ENCODE data around the gene CASP4.
"Not testable (repeated sequence)": the region's sequence is repeated elsewhere in the genome, so short reads cannot be mapped to it uniquely, and the experiment has no call there.

CASP4 gene

GRCh38 chr11:104968355-104968855, at the start of gene CASP4:
Gene CASP4 (minus strand): TSS chr11:104968574. CDS start chr11:104968525, 49 bp downstream.
- peaks cover 9% of the 10 kb centered on the region for H3K36me3 Mint-ChIP-seq

GRCh38 chr11:105007463-105007862, 39.1 kb upstream of the CASP4 start:
- no peaks in the 10 kb centered on the region for H3K36me3 Mint-ChIP-seq
- no peak overlapping the region for H3K27ac Mint-ChIP-seq
- no peak overlapping the region for H3K4me3 Mint-ChIP-seq
- no peaks in the 10 kb centered on the region for H3K4me1 Mint-ChIP-seq
- ATAC-seq (no peak), DNase-seq (ENCODE audit: low spot score in 2 of 2) (no peak)
- no peaks in the 10 kb centered on the region for H3K9me3 Mint-ChIP-seq

More at GRCh38 chr11:104968355-104968855, at the start of gene CASP4:
- ATAC-seq (peak; percentile 57), DNase-seq (ENCODE audit: low spot score in 2 of 2) (peak in 1 of 2 donors; percentile 52)
- Mint-ChIP-seq H3K27ac (peak within 1 kb of the TSS; percentile 96), H3K4me3 (peak within 1 kb of the TSS; percentile 88), H3K9me3 (peaks cover 7% of the 10 kb centered on the region), H3K4me1 (peaks cover 67% of the 10 kb centered on the region)

GRCh38 chr11:105005451-105005845, 37.1 kb upstream of the CASP4 start:
- no peak overlapping the region for H3K27ac Mint-ChIP-seq
- H3K9me3 Mint-ChIP-seq, result no peaks in the 10 kb centered on the region
- no peaks in the 10 kb centered on the region for H3K36me3 Mint-ChIP-seq
- DNase-seq (ENCODE audit: low spot score in 2 of 2) (no peak), ATAC-seq (no peak)
- H3K4me1 Mint-ChIP-seq, result peaks cover 8% of the 10 kb centered on the region
- no peak overlapping the region for H3K4me3 Mint-ChIP-seq

GRCh38 chr11:105004021-105004420, 35.6 kb upstream of the CASP4 start:
- Mint-ChIP-seq H3K4me1 (peaks cover 9% of the 10 kb centered on the region), H3K27ac (no peak overlapping the region), H3K9me3 (no peaks in the 10 kb centered on the region), H3K4me3 (no peak overlapping the region), H3K36me3 (no peaks in the 10 kb centered on the region)
- ATAC-seq (no peak), DNase-seq (ENCODE audit: low spot score in 2 of 2) (no peak)

GRCh38 chr11:105003151-105003550, 34.8 kb upstream of the CASP4 start:
- Mint-ChIP-seq H3K4me3 (no peak overlapping the region), H3K36me3 (no peaks in the 10 kb centered on the region), H3K27ac (no peak overlapping the region), H3K4me1 (peaks cover 9% of the 10 kb centered on the region), H3K9me3 (no peaks in the 10 kb centered on the region)
- ATAC-seq, result no peak
- DNase-seq (ENCODE audit: low spot score in 2 of 2), result no peak

GRCh38 chr11:105000797-105001196, 32.4 kb upstream of the CASP4 start:
- H3K27ac Mint-ChIP-seq, result no peak overlapping the region
- H3K9me3 Mint-ChIP-seq, result no peaks in the 10 kb centered on the region
- ATAC-seq, result peak; percentile 89
- no peak overlapping the region for H3K4me3 Mint-ChIP-seq
- peak; percentile 51 to 69 for DNase-seq (ENCODE audit: low spot score in 2 of 2)
- H3K4me1 Mint-ChIP-seq, result peaks cover 9% of the 10 kb centered on the region
- H3K36me3 Mint-ChIP-seq, result no peaks in the 10 kb centered on the region

- Mint-ChIP-seq H3K27ac (no peak overlapping the region), H3K9me3 (no peaks in the 10 kb centered on the region), H3K4me3 (no peak overlapping the region), H3K36me3 (no peaks in the 10 kb centered on the region), H3K4me1 (peaks cover 9% of the 10 kb centered on the region)
- DNase-seq (ENCODE audit: low spot score in 2 of 2) (no peak), ATAC-seq (no peak)
These were observed 31.8 kb upstream of the CASP4 start for GRCh38 chr11:105000167-105000566.

GRCh38 chr11:104999721-105000120, 31.3 kb upstream of the CASP4 start:
- ATAC-seq (no peak), DNase-seq (ENCODE audit: low spot score in 2 of 2) (no peak)
- Mint-ChIP-seq H3K36me3 (no peaks in the 10 kb centered on the region), H3K27ac (no peak overlapping the region), H3K4me3 (no peak overlapping the region), H3K4me1 (peaks cover 9% of the 10 kb centered on the region), H3K9me3 (no peaks in the 10 kb centered on the region)

- DNase-seq (ENCODE audit: low spot score in 2 of 2) (no peak), ATAC-seq (no peak)
- Mint-ChIP-seq H3K4me1 (peaks cover 9% of the 10 kb centered on the region), H3K9me3 (no peaks in the 10 kb centered on the region), H3K36me3 (no peaks in the 10 kb centered on the region), H3K27ac (no peak overlapping the region), H3K4me3 (no peak overlapping the region)
These were observed 28.9 kb upstream of the CASP4 start for GRCh38 chr11:104997288-104997687.

- Mint-ChIP-seq H3K4me3 (no peak overlapping the region), H3K4me1 (no peaks in the 10 kb centered on the region), H3K27ac (no peak overlapping the region), H3K9me3 (no peaks in the 10 kb centered on the region), H3K36me3 (no peaks in the 10 kb centered on the region)
- DNase-seq (ENCODE audit: low spot score in 2 of 2), result no peak
- ATAC-seq, result no peak
These were observed 26.6 kb upstream of the CASP4 start for GRCh38 chr11:104995001-104995408.

- ATAC-seq, result no peak
- Mint-ChIP-seq H3K9me3 (peaks cover 4% of the 10 kb centered on the region), H3K4me3 (no peak overlapping the region), H3K4me1 (no peaks in the 10 kb centered on the region), H3K36me3 (no peaks in the 10 kb centered on the region), H3K27ac (no peak overlapping the region)
- no peak for DNase-seq (ENCODE audit: low spot score in 2 of 2)
These were observed 24.4 kb upstream of the CASP4 start for GRCh38 chr11:104992781-104993180.

GRCh38 chr11:104991994-104992393, 23.6 kb upstream of the CASP4 start:
- Mint-ChIP-seq H3K9me3 (peaks cover 7% of the 10 kb centered on the region), H3K4me3 (no peak overlapping the region), H3K36me3 (no peaks in the 10 kb centered on the region), H3K4me1 (no peaks in the 10 kb centered on the region), H3K27ac (no peak overlapping the region)
- ATAC-seq (no peak), DNase-seq (ENCODE audit: low spot score in 2 of 2) (no peak)

GRCh38 chr11:104984808-104985207, 16.4 kb upstream of the CASP4 start:
- Mint-ChIP-seq H3K4me1 (no peaks in the 10 kb centered on the region), H3K4me3 (no peak overlapping the region), H3K9me3 (peaks cover 7% of the 10 kb centered on the region), H3K27ac (no peak overlapping the region), H3K36me3 (no peaks in the 10 kb centered on the region)
- ATAC-seq (no peak), DNase-seq (ENCODE audit: low spot score in 2 of 2) (no peak)

GRCh38 chr11:104979839-104980238, 11.5 kb upstream of the CASP4 start:
- Mint-ChIP-seq H3K27ac (no peak overlapping the region), H3K4me1 (peaks cover 5% of the 10 kb centered on the region), H3K4me3 (no peak overlapping the region), H3K9me3 (no peaks in the 10 kb centered on the region), H3K36me3 (no peaks in the 10 kb centered on the region)
- DNase-seq (ENCODE audit: low spot score in 2 of 2), result no peak
- ATAC-seq, result no peak

- no peaks in the 10 kb centered on the region for H3K36me3 Mint-ChIP-seq
- no peak overlapping the region for H3K4me3 Mint-ChIP-seq
- H3K9me3 Mint-ChIP-seq, result peaks cover 7% of the 10 kb centered on the region
- no peak overlapping the region for H3K27ac Mint-ChIP-seq
- DNase-seq (ENCODE audit: low spot score in 2 of 2), result no peak
- ATAC-seq, result peak; percentile 87
- H3K4me1 Mint-ChIP-seq, result peaks cover 25% of the 10 kb centered on the region
These were observed 5.2 kb upstream of the CASP4 start for GRCh38 chr11:104973616-104974015.

- DNase-seq (ENCODE audit: low spot score in 2 of 2); ATAC-seq; H3K9me3 Mint-ChIP-seq; H3K4me3 Mint-ChIP-seq; H3K36me3 Mint-ChIP-seq; H3K27ac Mint-ChIP-seq: not testable (repeated sequence)
- H3K4me1 Mint-ChIP-seq, result peaks cover 32% of the 10 kb centered on the region
These were observed 4.5 kb upstream of the CASP4 start for GRCh38 chr11:104972924-104973323.

GRCh38 chr11:104970756-104971155, 2.4 kb upstream of the CASP4 start:
- Mint-ChIP-seq H3K4me1 (peaks cover 54% of the 10 kb centered on the region), H3K9me3 (peaks cover 7% of the 10 kb centered on the region), H3K4me3 (no peak overlapping the region), H3K27ac (no peak overlapping the region), H3K36me3 (no peaks in the 10 kb centered on the region)
- no peak for ATAC-seq
- no peak for DNase-seq (ENCODE audit: low spot score in 2 of 2)
